ENCODE measurements around the gene PTPRC.

DNA sequence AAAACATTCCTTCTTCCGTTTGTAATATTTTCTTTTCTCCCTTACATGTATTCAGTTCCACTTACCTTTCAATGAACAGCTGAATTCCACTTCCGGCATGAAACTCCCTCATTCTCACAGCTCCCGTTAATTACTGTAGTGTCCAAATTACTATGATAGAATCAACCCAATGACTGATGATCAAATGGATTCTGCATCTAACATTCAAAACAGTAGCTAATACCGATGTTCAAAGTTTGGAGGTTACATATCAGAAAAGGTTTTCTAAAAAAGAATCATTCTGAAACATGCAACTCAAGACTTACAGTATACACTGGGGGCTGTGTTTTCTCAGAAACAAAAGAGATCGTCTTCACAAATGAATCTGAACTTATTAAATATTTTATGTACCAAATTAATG, 77.2 kb downstream of the PTPRC start:
- TF ChIP-seq TAF1 (IDR thresholded peaks at IDR 0.05; ENCODE audit: borderline replicate concordance, insufficient read depth, low read length), result no peak
- TF ChIP-seq POLR2AphosphoS5 (IDR thresholded peaks at IDR 0.05; ENCODE audit: low read depth, low read length), result no peak

Measured in PFSK-1 (cell line).